HEK293 (cell line): Measurements from ENCODE around the gene ZNF780B.
A peak's percentile ranks its signal among the peaks of the same experiment; 100 is the strongest.

ENCODE experiments used
- AEBP2 ChIP-seq: fragments of 450-650 bp; formaldehyde crosslinking; IDR thresholded peaks from 2 replicates; pipeline ENCODE4 v1.5.1; 2016; ENCODE audit warnings: missing biosample characterization, missing genetic modification characterization, borderline replicate concordance
- KLF1 ChIP-seq: fragments of 450-650 bp; formaldehyde crosslinking; IDR thresholded peaks from 2 replicates; pipeline ENCODE4 v1.5.1; 2016; ENCODE audit warnings: missing biosample characterization, missing genetic modification characterization
- KLF16 ChIP-seq: fragments of 450-650 bp; formaldehyde crosslinking; IDR thresholded peaks from 2 replicates; pipeline ENCODE4 v1.5.1; 2017; ENCODE audit warnings: missing biosample characterization, missing genetic modification characterization
- SP3 ChIP-seq: fragments of 450-650 bp; formaldehyde crosslinking; IDR thresholded peaks from 2 replicates; pipeline ENCODE4 v1.5.1; 2016; ENCODE audit warnings: missing biosample characterization, missing genetic modification characterization
- TCF7L2 ChIP-seq: IDR thresholded peaks from 2 replicates; pipeline ENCODE4 v1.6.1; 2011; ENCODE audit warnings: low read depth, mild to moderate bottlenecking, inconsistent platforms, low read length, moderate library complexity, borderline replicate concordance
- TRIM28 ChIP-seq: IDR thresholded peaks from 2 replicates; pipeline ENCODE4 v1.6.1; 2011; ENCODE audit warnings: low read length, control low read depth, borderline replicate concordance
- ZBTB17 ChIP-seq: fragments of 450-650 bp; formaldehyde crosslinking; IDR thresholded peaks from 2 replicates; pipeline ENCODE4 v1.5.1; 2016; ENCODE audit warnings: missing biosample characterization, missing genetic modification characterization
- ZFP3 ChIP-seq: fragments of 450-650 bp; formaldehyde crosslinking; IDR thresholded peaks from 2 replicates; pipeline ENCODE4 v1.5.1; 2016; ENCODE audit warnings: low read depth, missing biosample characterization, missing genetic modification characterization
- ZFP69B ChIP-seq: fragments of 450-650 bp; formaldehyde crosslinking; IDR thresholded peaks from 2 replicates; pipeline ENCODE4 v1.5.1; 2016; ENCODE audit warnings: missing biosample characterization, missing genetic modification characterization
- ZNF121 ChIP-seq: fragments of 450-650 bp; formaldehyde crosslinking; IDR thresholded peaks from 2 replicates; pipeline ENCODE4 v1.5.1; 2016; ENCODE audit warnings: missing biosample characterization, missing genetic modification characterization
- ZNF140 ChIP-seq: fragments of 450-650 bp; formaldehyde crosslinking; IDR thresholded peaks from 2 replicates; pipeline ENCODE4 v1.5.1; 2016; ENCODE audit warnings: missing biosample characterization, missing genetic modification characterization
- ZNF146 ChIP-seq: fragments of 450-650 bp; formaldehyde crosslinking; IDR thresholded peaks from 2 replicates; pipeline ENCODE4 v1.5.1; 2016; ENCODE audit warnings: missing biosample characterization, missing genetic modification characterization
- ZNF169 ChIP-seq: fragments of 450-650 bp; formaldehyde crosslinking; IDR thresholded peaks from 2 replicates; pipeline ENCODE4 v1.5.1; 2016; ENCODE audit warnings: missing biosample characterization, missing genetic modification characterization
- ZNF184 ChIP-seq: fragments of 450-650 bp; IDR thresholded peaks from 2 replicates; pipeline ENCODE4 v1.5.1; 2018; ENCODE audit warnings: missing biosample characterization, mild to moderate bottlenecking, missing genetic modification characterization
- ZNF26 ChIP-seq: fragments of 450-650 bp; formaldehyde crosslinking; IDR thresholded peaks from 2 replicates; pipeline ENCODE4 v1.5.1; 2016; ENCODE audit warnings: missing biosample characterization, missing genetic modification characterization
- ZNF292 ChIP-seq: fragments of 450-650 bp; formaldehyde crosslinking; IDR thresholded peaks from 2 replicates; pipeline ENCODE4 v1.5.1; 2016; ENCODE audit warnings: low read depth, missing biosample characterization, missing genetic modification characterization, borderline replicate concordance
- ZNF324 ChIP-seq: fragments of 450-650 bp; formaldehyde crosslinking; IDR thresholded peaks from 2 replicates; pipeline ENCODE4 v1.5.1; 2016; ENCODE audit warnings: missing biosample characterization, missing genetic modification characterization
- ZNF341 ChIP-seq: fragments of 450-650 bp; formaldehyde crosslinking; IDR thresholded peaks from 2 replicates; pipeline ENCODE4; 2016; ENCODE audit warnings: low read depth, missing biosample characterization, missing genetic modification characterization
- ZNF449 ChIP-seq: fragments of 450-650 bp; formaldehyde crosslinking; IDR thresholded peaks from 2 replicates; pipeline ENCODE4 v1.5.1; 2017; ENCODE audit warnings: missing biosample characterization, mild to moderate bottlenecking, missing genetic modification characterization, moderate library complexity
- ZNF473 ChIP-seq: fragments of 450-650 bp; formaldehyde crosslinking; IDR thresholded peaks from 2 replicates; pipeline ENCODE4 v1.5.1; 2017; ENCODE audit warnings: missing biosample characterization, missing genetic modification characterization
- ZNF48 ChIP-seq: fragments of 450-650 bp; formaldehyde crosslinking; IDR thresholded peaks from 2 replicates; pipeline ENCODE4 v1.5.1; 2016; ENCODE audit warnings: missing biosample characterization, missing genetic modification characterization
- ZNF510 ChIP-seq: fragments of 450-650 bp; formaldehyde crosslinking; IDR thresholded peaks from 2 replicates; pipeline ENCODE4 v1.5.1; 2018; ENCODE audit warnings: mild to moderate bottlenecking, missing genetic modification characterization, missing biosample characterization; ENCODE audit not compliant: insufficient replicate concordance
- ZNF518A ChIP-seq: fragments of 450-650 bp; formaldehyde crosslinking; conservative IDR thresholded peaks from 2 replicates; pipeline ENCODE4 v1.5.1; 2016; ENCODE audit warnings: low read depth, missing biosample characterization, missing genetic modification characterization
- ZNF529 ChIP-seq: fragments of 450-650 bp; formaldehyde crosslinking; IDR thresholded peaks from 2 replicates; pipeline ENCODE4 v1.5.1; 2017; ENCODE audit warnings: missing genetic modification characterization, missing biosample characterization; ENCODE audit not compliant: insufficient replicate concordance
- ZNF704 ChIP-seq: fragments of 450-650 bp; formaldehyde crosslinking; IDR thresholded peaks from 2 replicates; pipeline ENCODE4 v1.5.1; 2016; ENCODE audit warnings: missing biosample characterization, missing genetic modification characterization
- ZSCAN4 ChIP-seq: fragments of 450-650 bp; formaldehyde crosslinking; IDR thresholded peaks from 2 replicates; pipeline ENCODE4 v1.5.1; 2017; ENCODE audit warnings: missing biosample characterization, missing genetic modification characterization

ZNF780B gene

GRCh38 chr19:39996218-39996810 is 59.7 kb downstream of the ZNF780B start (continued):
- TF ChIP-seq ZNF704 (tag by site-specific recombination) (no peak), ZNF324 (tag by site-specific recombination) (peak; percentile 42; the same call in 1 of the 2 replicates), KLF16 (tag by site-specific recombination) (no peak; the same call in 1 of the 2 replicates), ZFP69B (tag by site-specific recombination) (peak; percentile 74), TCF7L2 (no peak), ZNF510 (tag by site-specific recombination) (no peak), ZNF169 (tag by site-specific recombination) (0 out of 2 replicates have a peak, but pooled peaks have one; percentile 65), ZBTB17 (no peak), SP3 (tag by site-specific recombination) (no peak), ZNF146 (tag by site-specific recombination) (no peak), ZNF140 (tag by site-specific recombination) (no peak), ZNF449 (no peak; the same call in 1 of the 2 replicates), ZSCAN4 (tag by site-specific recombination) (peak; percentile 62), TRIM28 (no peak), ZNF292 (tag by site-specific recombination) (no peak), ZNF26 (tag by site-specific recombination) (no peak), ZNF184 (peak; percentile 9; the same call in 1 of the 2 replicates), ZNF121 (tag by site-specific recombination) (no peak), KLF1 (tag by site-specific recombination) (no peak), ZNF529 (no peak), AEBP2 (tag by site-specific recombination) (no peak), ZNF48 (no peak), ZNF473 (no peak), ZFP3 (no peak), ZNF341 (no peak), ZNF518A (tag by site-specific recombination) (no peak; the same call in 1 of the 2 replicates)
